PC-3 (cell line): ENCODE results near the gene TADA2B. TPM values are rescaled to one million over a fixed set of nuclear protein-coding genes. Genes with fewer than 3 reads are reported as not detected.
A peak's percentile ranks its signal among the peaks of the same experiment; 100 is the strongest.
"Not testable (repeated sequence)": the region's sequence is repeated elsewhere in the genome, so short reads cannot be mapped to it uniquely, and the experiment has no call there.

ENCODE experiments used
- ATAC-seq: fragments of 200-7000 bp; cut with Tn5 transposase; 2 replicates; pipeline ENCODE4 v1.9.1; 2020; ENCODE audit warnings: mild to moderate bottlenecking, moderate library complexity
- BruUV-seq: library from RNA; stranded (reverse); fragments of 400-500 nt; replicated peaks from 2 replicates; lab custom pipeline; 2021; lab: Mats Ljungman, UMichigan
- CTCF ChIA-PET: fragments of 300-600 bp; sonication (Branson Sonifier 250); formaldehyde crosslinking; loops from one replicate; lab custom pipeline; 2022; ENCODE audit warnings: antibody characterized with exemption; lab: Charles Lee
- POLR2A ChIA-PET: fragments of 300-600 bp; sonication (Branson Sonifier 250); formaldehyde crosslinking; loops from one replicate; lab custom pipeline; 2022; ENCODE audit warnings: antibody characterized with exemption; ENCODE audit not compliant: unreplicated experiment; lab: Charles Lee
- DNase-seq: peaks from one replicate; pipeline ENCODE4 v3.0.0-alpha.2; 2015
- H2AFZ ChIP-seq: fragments of 300-600 bp; sonication (generic); 2 replicates; pipeline ENCODE4 v1.6.0; 2016; ENCODE audit warnings: antibody characterized with exemption, low read length
- H3F3A ChIP-seq: fragments of 300-600 bp; sonication (generic); one replicate; pipeline ENCODE4 v1.6.0; 2017; ENCODE audit warnings: antibody characterized with exemption, low read length, control low read depth, mild to moderate bottlenecking; ENCODE audit not compliant: unreplicated experiment
- H3K27ac ChIP-seq: fragments of 300-600 bp; sonication (generic); 2 replicates; pipeline ENCODE4 v1.5.1; 2016; ENCODE audit warnings: mild to moderate bottlenecking, low read length
- H3K27me3 ChIP-seq: fragments of 300-600 bp; sonication (generic); 2 replicates; pipeline ENCODE4 v1.6.1; 2016; ENCODE audit warnings: low read length, mixed read lengths
- H3K36me3 ChIP-seq: fragments of 300-600 bp; sonication (generic); 2 replicates; pipeline ENCODE4 v1.6.1; 2016; ENCODE audit warnings: low read depth, mixed run types, low read length, mixed read lengths
- H3K4me1 ChIP-seq: fragments of 300-600 bp; sonication (generic); 2 replicates; pipeline ENCODE4 v1.5.1; 2016; ENCODE audit warnings: low read length; ENCODE audit not compliant: insufficient read depth
- H3K4me2 ChIP-seq: fragments of 300-600 bp; sonication (generic); 2 replicates; pipeline ENCODE4 v1.6.0; 2016; ENCODE audit warnings: low read length
- H3K4me3 ChIP-seq: fragments of 300-600 bp; sonication (generic); 2 replicates; pipeline ENCODE4 v1.5.1; 2016; ENCODE audit warnings: mild to moderate bottlenecking, low read length, mixed read lengths
- H3K79me2 ChIP-seq: fragments of 300-600 bp; sonication (generic); 2 replicates; pipeline ENCODE4 v1.6.1; 2017; ENCODE audit warnings: low read length, mixed read lengths
- H3K9ac ChIP-seq: fragments of 300-600 bp; sonication (generic); 2 replicates; pipeline ENCODE4 v1.6.0; 2016; ENCODE audit warnings: mild to moderate bottlenecking, low read length
- H3K9me2 ChIP-seq: fragments of 300-600 bp; sonication (generic); replicated peaks from 2 replicates; pipeline ENCODE4 v1.6.1; 2016; ENCODE audit warnings: mixed run types, low read length, mixed read lengths
- H3K9me3 ChIP-seq: fragments of 300-600 bp; sonication (generic); 2 replicates; pipeline ENCODE4 v1.6.1; 2016; ENCODE audit warnings: low read length, mixed read lengths
- H4K20me1 ChIP-seq: fragments of 300-600 bp; sonication (generic); 2 replicates; pipeline ENCODE4 v1.6.1; 2016; ENCODE audit warnings: low read length, mixed read lengths
- CTCF ChIP-seq: fragments of 300-600 bp; sonication (generic); conservative IDR thresholded peaks from 2 replicates; pipeline ENCODE4 v1.5.1; 2017; ENCODE audit warnings: antibody characterized with exemption, low read depth, mild to moderate bottlenecking, low read length
- EZH2 ChIP-seq: fragments of 300-600 bp; sonication (generic); IDR thresholded peaks from one replicate; pipeline ENCODE4 v1.6.1; 2017; ENCODE audit warnings: antibody characterized with exemption, mild to moderate bottlenecking, low read length; ENCODE audit not compliant: unreplicated experiment
- EZH2phosphoT487 ChIP-seq: fragments of 300-600 bp; sonication (generic); IDR thresholded peaks from 2 replicates; pipeline ENCODE4 v1.6.1; 2018; ENCODE audit warnings: mild to moderate bottlenecking, antibody characterized with exemption, low read length, borderline replicate concordance
- intact Hi-C: fragments of 100-400 bp; cut with micrococcal nuclease; formaldehyde crosslinking; loops from 2 replicates; pipeline ENCODE4 v1.9.0; 2023
- total RNA-seq: library from RNA; depleted of rRNA; stranded (reverse); fragments of >200 nt; gene quantifications from 2 replicates; pipeline ENCODE4 v1.2.3, GENCODE V29; 2014

Gene TADA2B
- total RNA-seq, 1 experiment from 2014 or later = 14.7 TPM

GRCh38 chr4:7078025-7078424, 34.9 kb downstream of the TADA2B start:
- Histone ChIP-seq H3F3A (no peaks in the 10 kb centered on the region), H3K9me3 (no peaks in the 10 kb centered on the region), H3K27me3 (no peaks in the 10 kb centered on the region), H4K20me1 (no peaks in the 10 kb centered on the region), H3K9me2 (no peaks in the 10 kb centered on the region), H2AFZ (no peak overlapping the region), H3K4me2 (no peak overlapping the region), H3K4me3 (no peak overlapping the region), H3K9ac (no peak overlapping the region), H3K4me1 (peaks cover 10% of the 10 kb centered on the region), H3K79me2 (no peaks in the 10 kb centered on the region), H3K36me3 (no peaks in the 10 kb centered on the region), H3K27ac (no peak overlapping the region)
- intact Hi-C loops = no loop called here
- ATAC-seq = no peak
- no peak for TF ChIP-seq EZH2
- POLR2A ChIA-PET = no interaction called here
- DNase-seq = no peak
- CTCF ChIA-PET = no interaction called here
- no TSS peak for BruUV-seq

- H3K4me3 ChIP-seq, H3K36me3 ChIP-seq, H3K9me3 ChIP-seq, ATAC-seq, H4K20me1 ChIP-seq, H3K4me1 ChIP-seq, H3K79me2 ChIP-seq, H2AFZ ChIP-seq, BruUV-seq, H3K4me2 ChIP-seq, H3K27me3 ChIP-seq, DNase-seq, H3K27ac ChIP-seq, CTCF ChIA-PET, intact Hi-C loops, POLR2A ChIA-PET, H3K9me2 ChIP-seq, H3F3A ChIP-seq, H3K9ac ChIP-seq: not testable (repeated sequence)
Observed at GRCh38 chr4:7079483-7079882, 36.3 kb downstream of the TADA2B start.

GRCh38 chr4:7079909-7080308, 36.7 kb downstream of the TADA2B start:
- H3K79me2 ChIP-seq, CTCF ChIA-PET, POLR2A ChIA-PET, H3F3A ChIP-seq, ATAC-seq, H3K9ac ChIP-seq, H2AFZ ChIP-seq, H4K20me1 ChIP-seq, H3K36me3 ChIP-seq, H3K4me3 ChIP-seq, H3K27me3 ChIP-seq, DNase-seq, H3K4me2 ChIP-seq, BruUV-seq, H3K9me2 ChIP-seq, H3K27ac ChIP-seq, H3K9me3 ChIP-seq, H3K4me1 ChIP-seq: not testable (repeated sequence)
- intact Hi-C loops = loop anchor here (5.0 kb wide), 1 partner anchor 358 kb away; no protein-coding TSS in a partner anchor

GRCh38 chr4:7083597-7084563, 40.7 kb downstream of the TADA2B start:
- DNase-seq = no peak
- no peak for TF ChIP-seq EZH2phosphoT487
- TF ChIP-seq CTCF = no peak
- no peak for TF ChIP-seq EZH2
- no peaks in the 10 kb centered on the region for H3K9me2 ChIP-seq
- H3K79me2 ChIP-seq = no peaks in the 10 kb centered on the region
- ATAC-seq = no peak
- no peaks in the 10 kb centered on the region for H3K27me3 ChIP-seq
- ChIA-PET CTCF (no interaction called here), POLR2A (no interaction called here)
- no peaks in the 10 kb centered on the region for H3F3A ChIP-seq
- no peak overlapping the region for H3K4me3 ChIP-seq
- H4K20me1 ChIP-seq = no peaks in the 10 kb centered on the region
- H3K27ac ChIP-seq = no peak overlapping the region
- H2AFZ ChIP-seq = 0 out of 2 replicates have a peak overlapping the region, but pooled peaks have one; percentile 30
- H3K36me3 ChIP-seq = no peaks in the 10 kb centered on the region
- H3K9me3 ChIP-seq = no peaks in the 10 kb centered on the region
- H3K4me1 ChIP-seq = 0 out of 2 replicates have a peak, but pooled peaks cover 2% of the 10 kb centered on the region
- intact Hi-C loops = loop anchor here (5.0 kb wide), 1 partner anchor 362 kb away; no protein-coding TSS in a partner anchor
- H3K9ac ChIP-seq = no peak overlapping the region
- BruUV-seq = no TSS peak
- H3K4me2 ChIP-seq = peak overlapping the region; percentile 48; the same call in 1 of the 2 replicates

- H3K4me1 ChIP-seq, H3K36me3 ChIP-seq, H3K9ac ChIP-seq, H3F3A ChIP-seq, H3K9me2 ChIP-seq, H3K27me3 ChIP-seq, H3K27ac ChIP-seq, H3K4me3 ChIP-seq, DNase-seq, H3K9me3 ChIP-seq, BruUV-seq, CTCF ChIA-PET, H3K79me2 ChIP-seq, H4K20me1 ChIP-seq, ATAC-seq, POLR2A ChIA-PET: not testable (repeated sequence)
- intact Hi-C loops = loop anchor here (5.0 kb wide), 1 partner anchor 362 kb away; no protein-coding TSS in a partner anchor
- H3K4me2 ChIP-seq = peak overlapping the region; percentile 48; the same call in 1 of the 2 replicates
- H2AFZ ChIP-seq = 0 out of 2 replicates have a peak overlapping the region, but pooled peaks have one; percentile 30
Observed at GRCh38 chr4:7084564-7084961, 41.4 kb downstream of the TADA2B start.
